ENCODE results near the gene TBC1D21.

Gene TBC1D21

DNA sequence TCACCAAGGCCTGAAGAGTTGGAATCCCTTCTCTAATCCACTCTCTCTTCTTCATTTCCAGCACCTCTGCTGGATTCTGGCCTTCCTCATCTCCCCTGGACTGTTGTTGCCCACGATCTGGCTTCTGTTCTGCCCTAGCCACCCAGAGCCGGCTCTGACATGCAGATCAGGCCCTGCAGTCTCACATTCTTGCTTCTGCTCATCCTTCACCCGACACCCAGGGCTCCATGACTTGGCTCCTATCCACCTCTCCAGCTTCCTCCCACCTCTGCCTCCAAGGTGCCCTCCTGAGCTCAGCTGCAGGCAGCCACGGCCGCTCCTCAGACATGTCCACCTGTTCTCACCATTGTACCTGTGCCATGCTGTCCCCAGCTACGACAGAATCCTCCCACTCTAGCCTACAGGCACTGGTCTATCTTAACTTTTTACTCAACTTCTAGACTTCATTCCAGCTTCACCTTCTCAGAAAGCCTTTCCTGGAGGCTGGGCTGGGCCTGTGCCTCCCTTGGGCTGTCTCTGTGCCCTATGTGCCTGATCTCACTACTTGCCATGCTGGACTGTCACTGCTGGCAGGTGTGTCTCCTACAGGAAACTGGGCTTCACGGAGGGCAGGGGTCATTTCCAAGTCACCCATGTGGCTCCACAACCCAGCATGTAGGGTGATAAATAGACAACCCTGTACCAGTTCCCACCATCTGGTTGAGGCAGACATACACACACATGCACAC, 16.0 kb upstream of the TBC1D21 start:
- TF ChIP-seq, protein P1, sequence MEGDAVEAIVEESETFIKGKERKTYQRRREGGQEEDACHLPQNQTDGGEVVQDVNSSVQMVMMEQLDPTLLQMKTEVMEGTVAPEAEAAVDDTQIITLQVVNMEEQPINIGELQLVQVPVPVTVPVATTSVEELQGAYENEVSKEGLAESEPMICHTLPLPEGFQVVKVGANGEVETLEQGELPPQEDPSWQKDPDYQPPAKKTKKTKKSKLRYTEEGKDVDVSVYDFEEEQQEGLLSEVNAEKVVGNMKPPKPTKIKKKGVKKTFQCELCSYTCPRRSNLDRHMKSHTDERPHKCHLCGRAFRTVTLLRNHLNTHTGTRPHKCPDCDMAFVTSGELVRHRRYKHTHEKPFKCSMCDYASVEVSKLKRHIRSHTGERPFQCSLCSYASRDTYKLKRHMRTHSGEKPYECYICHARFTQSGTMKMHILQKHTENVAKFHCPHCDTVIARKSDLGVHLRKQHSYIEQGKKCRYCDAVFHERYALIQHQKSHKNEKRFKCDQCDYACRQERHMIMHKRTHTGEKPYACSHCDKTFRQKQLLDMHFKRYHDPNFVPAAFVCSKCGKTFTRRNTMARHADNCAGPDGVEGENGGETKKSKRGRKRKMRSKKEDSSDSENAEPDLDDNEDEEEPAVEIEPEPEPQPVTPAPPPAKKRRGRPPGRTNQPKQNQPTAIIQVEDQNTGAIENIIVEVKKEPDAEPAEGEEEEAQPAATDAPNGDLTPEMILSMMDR (IDR thresholded peaks at IDR 0.05; ENCODE audit: control insufficient read depth, extremely low read depth, insufficient read depth) = no peak
- DNase-seq (ENCODE audit: low read depth) = no peak
- no peak overlapping the region for H3K4me3 ChIP-seq (ENCODE audit: low read depth, low read length)

- TF ChIP-seq, protein P1 (IDR thresholded peaks at IDR 0.05; ENCODE audit: control insufficient read depth, extremely low read depth, insufficient read depth) = no peak
- H3K4me3 ChIP-seq (ENCODE audit: low read depth, low read length) = no peak overlapping the region
- DNase-seq (ENCODE audit: low read depth) = no peak
These were observed 15.3 kb upstream of the TBC1D21 start for GRCh38 chr15:73858062-73858461.

GRCh38 chr15:73862276-73862675, 11.1 kb upstream of the TBC1D21 start:
- TF ChIP-seq, protein P1 (IDR thresholded peaks at IDR 0.05; ENCODE audit: control insufficient read depth, extremely low read depth, insufficient read depth) = no peak
- no peak for DNase-seq (ENCODE audit: low read depth)
- no peak overlapping the region for H3K4me3 ChIP-seq (ENCODE audit: low read depth, low read length)

DNA sequence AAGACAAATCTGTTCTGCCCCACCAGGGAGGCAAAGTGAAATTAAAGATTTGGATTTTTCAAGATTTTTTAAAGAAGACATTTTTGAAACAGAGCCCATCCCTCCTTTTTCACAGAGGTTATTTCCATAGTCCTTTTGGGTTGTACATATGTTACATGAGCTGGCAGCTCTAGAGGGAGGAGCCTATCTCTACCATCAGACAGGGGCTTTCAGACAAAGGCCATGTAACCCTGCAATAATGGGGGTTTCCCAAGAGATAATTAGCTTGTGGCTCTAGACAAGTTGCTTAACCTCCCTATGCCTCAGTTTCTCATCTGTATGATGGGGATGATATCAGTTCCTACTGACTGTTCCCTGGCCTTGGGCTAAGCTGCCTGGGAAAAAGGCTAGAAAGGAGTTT, 8.0 kb upstream of the TBC1D21 start:
- no peak overlapping the region for H3K4me3 ChIP-seq (ENCODE audit: low read depth, low read length)
- TF ChIP-seq, protein P1 (IDR thresholded peaks at IDR 0.05; ENCODE audit: control insufficient read depth, extremely low read depth, insufficient read depth) = no peak
- DNase-seq (ENCODE audit: low read depth) = no peak

GRCh38 chr15:73865904-73866303, 7.5 kb upstream of the TBC1D21 start:
- no peak for DNase-seq (ENCODE audit: low read depth)
- TF ChIP-seq, protein P1 (IDR thresholded peaks at IDR 0.05; ENCODE audit: control insufficient read depth, extremely low read depth, insufficient read depth) = no peak
- no peak overlapping the region for H3K4me3 ChIP-seq (ENCODE audit: low read depth, low read length)

GRCh38 chr15:73866481-73866880, 6.9 kb upstream of the TBC1D21 start:
- TF ChIP-seq, protein P1 (IDR thresholded peaks at IDR 0.05; ENCODE audit: control insufficient read depth, extremely low read depth, insufficient read depth) = no peak
- DNase-seq (ENCODE audit: low read depth) = no peak
- H3K4me3 ChIP-seq (ENCODE audit: low read depth, low read length) = no peak overlapping the region

DNA sequence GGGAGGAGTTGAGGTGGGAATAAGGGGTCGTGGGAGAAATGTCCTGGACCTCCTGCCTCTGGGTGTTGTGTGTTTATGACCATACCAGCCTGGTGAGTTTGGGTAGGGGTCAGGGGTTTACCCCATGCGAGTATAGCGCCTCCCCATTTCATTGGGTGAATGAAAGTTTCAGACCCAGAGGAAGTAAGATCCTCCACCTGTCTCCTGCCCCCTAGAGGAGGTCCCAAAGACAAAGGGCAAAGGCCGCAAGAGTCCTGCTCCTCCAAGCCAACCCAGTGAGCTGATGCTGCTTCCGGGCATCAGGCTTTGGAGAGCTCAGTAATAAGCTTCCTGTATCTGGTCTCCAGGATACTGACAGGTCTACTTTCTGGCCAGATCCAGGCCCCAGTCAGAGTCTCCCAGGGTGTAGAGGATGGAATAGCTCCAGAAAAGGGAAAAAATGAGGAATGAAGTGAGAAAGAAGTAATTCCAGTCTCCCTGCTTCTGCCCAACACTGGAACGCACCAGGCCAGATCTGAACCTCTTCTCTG, 6.4 kb upstream of the TBC1D21 start:
- TF ChIP-seq, protein P1 (IDR thresholded peaks at IDR 0.05; ENCODE audit: control insufficient read depth, extremely low read depth, insufficient read depth) = no peak
- no peak overlapping the region for H3K4me3 ChIP-seq (ENCODE audit: low read depth, low read length)
- DNase-seq (ENCODE audit: low read depth) = no peak

All from LNCaP clone FGC (cell line).